GM19468 (cell line): ENCODE measurements around the gene SND1.

Experiments used
- ATAC-seq: cut with Tn5 transposase; IDR thresholded peaks from one replicate; pipeline ENCODE4 v1.9.1; 2021; ENCODE audit warnings: mild to moderate bottlenecking, moderate library complexity, moderate number of reproducible peaks; ENCODE audit not compliant: unreplicated experiment; ENCODE audit errors: extremely low read depth

SND1 gene

GRCh38 chr7:128042012-128042411 lies 390.0 kb downstream of the SND1 start:
- no peak for ATAC-seq

- no peak for ATAC-seq
Observed at GRCh38 chr7:128044064-128044463, 392.1 kb downstream of the SND1 start.

- no peak for ATAC-seq
Observed at GRCh38 chr7:128045158-128045557, 393.2 kb downstream of the SND1 start.

GRCh38 chr7:128045766-128046165 lies 393.8 kb downstream of the SND1 start:
- ATAC-seq: no peak

- ATAC-seq: no peak
Observed at GRCh38 chr7:128052404-128052803, 400.4 kb downstream of the SND1 start.

- no peak for ATAC-seq
Observed at GRCh38 chr7:128053023-128053422, 401.0 kb downstream of the SND1 start.

GRCh38 chr7:128053991-128054390 lies 402.0 kb downstream of the SND1 start:
- ATAC-seq: no peak

- no peak for ATAC-seq
Observed at GRCh38 chr7:128054511-128054910, 402.5 kb downstream of the SND1 start.

- ATAC-seq: no peak
Observed at GRCh38 chr7:128055637-128056036, 403.6 kb downstream of the SND1 start.

GRCh38 chr7:128056901-128057300 lies 404.9 kb downstream of the SND1 start:
- ATAC-seq: no peak

GRCh38 chr7:128057909-128058308 lies 405.9 kb downstream of the SND1 start:
- ATAC-seq: no peak

- no peak for ATAC-seq
Observed at GRCh38 chr7:128059143-128059988, 407.4 kb downstream of the SND1 start.

GRCh38 chr7:128060018-128060417 lies 408.0 kb downstream of the SND1 start:
- no peak for ATAC-seq

- no peak for ATAC-seq
Observed at GRCh38 chr7:128063088-128063487, 411.1 kb downstream of the SND1 start.

- no peak for ATAC-seq
Observed at GRCh38 chr7:128065872-128066271, 413.9 kb downstream of the SND1 start.

- ATAC-seq: no peak
Observed at GRCh38 chr7:128066395-128066794, 414.4 kb downstream of the SND1 start.

- ATAC-seq: no peak
Observed at GRCh38 chr7:128066858-128067257, 414.9 kb downstream of the SND1 start.

GRCh38 chr7:128067983-128068382 lies 416.0 kb downstream of the SND1 start:
- no peak for ATAC-seq

GRCh38 chr7:128068785-128069184 lies 416.8 kb downstream of the SND1 start:
- ATAC-seq: no peak

- ATAC-seq: no peak
Observed at GRCh38 chr7:128069373-128070364, 417.7 kb downstream of the SND1 start.

GRCh38 chr7:128071376-128071775 lies 419.4 kb downstream of the SND1 start:
- no peak for ATAC-seq
